Measurements from ENCODE around the gene PPIP5K1. TPM values are rescaled to one million over a fixed set of nuclear protein-coding genes. Genes with fewer than 3 reads are reported as not detected.
"Not testable (repeated sequence)": the region's sequence is repeated elsewhere in the genome, so short reads cannot be mapped to it uniquely, and the experiment has no call there.

Gene PPIP5K1
- total RNA-seq, result 10 to 100 TPM; 11.6 to 23.2 (median 16.5) TPM
- long read RNA-seq, result 0 reads

GRCh38 chr15:43589778-43590466 is at the start of gene PPIP5K1:
Gene PPIP5K1, minus strand, starts transcription at chr15:43590208. Its CDS starts 5,704 bp downstream, at chr15:43584504.
- not testable (repeated sequence) for H3K4me3 ChIP-seq
- WGBS (ENCODE audit: insufficient coverage, low coverage, low lambda C conversion rate, missing lambda C conversion rate), result no CpG with 5 or more reads among the region's 54 CpGs

GRCh38 chr15:43638464-43639204 is 48.6 kb upstream of the PPIP5K1 start:
- H3K36me3 ChIP-seq; H3K9me3 ChIP-seq; H3K4me1 ChIP-seq; H3K27ac ChIP-seq; intact Hi-C loops (cut with DNase I); H3K4me3 ChIP-seq; DNase-seq; ATAC-seq; H3K27me3 ChIP-seq: not testable (repeated sequence)
- WGBS (ENCODE audit: insufficient coverage, low coverage, low lambda C conversion rate, missing lambda C conversion rate), result 78% methylated on average over 6 of the region's 8 CpGs

More at GRCh38 chr15:43589778-43590466, at the start of gene PPIP5K1:
- H3K27ac ChIP-seq; DNase-seq; H3K9me3 ChIP-seq; H3K4me1 ChIP-seq; intact Hi-C loops (cut with DNase I); H3K36me3 ChIP-seq; H3K27me3 ChIP-seq: not testable (repeated sequence)
- peak; percentile 98 to 99 (median 98) for ATAC-seq

- intact Hi-C loops (cut with DNase I); ATAC-seq; H3K27me3 ChIP-seq; H3K27ac ChIP-seq; H3K36me3 ChIP-seq; H3K4me3 ChIP-seq; H3K9me3 ChIP-seq; DNase-seq; H3K4me1 ChIP-seq: not testable (repeated sequence)
These were observed 36.9 kb upstream of the PPIP5K1 start for GRCh38 chr15:43626937-43627336.

- no peaks in the 10 kb centered on the region for H3K27me3 ChIP-seq
- H3K9me3 ChIP-seq, result no peaks in the 10 kb centered on the region
- H3K4me3 ChIP-seq, result no peak overlapping the region
- DNase-seq (no peak), ATAC-seq (no peak)
- no peak overlapping the region for H3K27ac ChIP-seq
- TF ChIP-seq POLR2A (IDR thresholded peaks at IDR 0.05) (no peak), CTCF (IDR thresholded peaks at IDR 0.05) (no peak)
- intact Hi-C loops (cut with DNase I), result no loop called here
- H3K4me1 ChIP-seq, result no peaks in the 10 kb centered on the region
- WGBS (ENCODE audit: insufficient coverage, low coverage, low lambda C conversion rate, missing lambda C conversion rate), result 26% methylated on average over 5 of the region's 5 CpGs
- H3K36me3 ChIP-seq, result no peaks in the 10 kb centered on the region
These were observed 35.1 kb upstream of the PPIP5K1 start for GRCh38 chr15:43625106-43625505.

GRCh38 chr15:43622068-43622799 is 32.2 kb upstream of the PPIP5K1 start:
- H3K27me3 ChIP-seq; H3K4me1 ChIP-seq; H3K9me3 ChIP-seq; H3K27ac ChIP-seq; H3K4me3 ChIP-seq; DNase-seq; H3K36me3 ChIP-seq; intact Hi-C loops (cut with DNase I): not testable (repeated sequence)
- WGBS (ENCODE audit: insufficient coverage, low coverage, low lambda C conversion rate, missing lambda C conversion rate), result 62% methylated on average over 5 of the region's 7 CpGs
- peak in 3 of 4 donors; percentile 20 to 83 (median 38) for ATAC-seq

GRCh38 chr15:43618700-43619099 is 28.7 kb upstream of the PPIP5K1 start, which contains the start of gene STRC:
Gene STRC, minus strand, starts transcription at chr15:43618800. Its CDS starts 78 bp downstream, at chr15:43618722.
- not testable (repeated sequence) for DNase-seq, H3K9me3 ChIP-seq, ATAC-seq

GRCh38 chr15:43617750-43618149 is 27.7 kb upstream of the PPIP5K1 start:
- no CpG with 5 or more reads among the region's 8 CpGs for WGBS (ENCODE audit: insufficient coverage, low coverage, low lambda C conversion rate, missing lambda C conversion rate)
- H3K27me3 ChIP-seq; H3K4me3 ChIP-seq; H3K9me3 ChIP-seq; DNase-seq; H3K27ac ChIP-seq; H3K36me3 ChIP-seq; H3K4me1 ChIP-seq; intact Hi-C loops (cut with DNase I): not testable (repeated sequence)
- ATAC-seq, result peak in 2 of 4 donors; percentile 17 to 29

More at GRCh38 chr15:43618700-43619099, 28.7 kb upstream of the PPIP5K1 start, which contains the start of gene STRC:
- H3K27me3 ChIP-seq; H3K36me3 ChIP-seq; intact Hi-C loops (cut with DNase I); H3K4me3 ChIP-seq; H3K4me1 ChIP-seq; H3K27ac ChIP-seq: not testable (repeated sequence)
- no CpG with 5 or more reads among the region's 2 CpGs for WGBS (ENCODE audit: insufficient coverage, low coverage, low lambda C conversion rate, missing lambda C conversion rate)

- H3K36me3 ChIP-seq; ATAC-seq; H3K4me3 ChIP-seq; H3K27ac ChIP-seq; H3K9me3 ChIP-seq; H3K27me3 ChIP-seq; H3K4me1 ChIP-seq; DNase-seq; intact Hi-C loops (cut with DNase I): not testable (repeated sequence)
- WGBS (ENCODE audit: insufficient coverage, low coverage, low lambda C conversion rate, missing lambda C conversion rate), result 68% methylated on average over 3 of the region's 6 CpGs
These were observed 12.2 kb upstream of the PPIP5K1 start for GRCh38 chr15:43602233-43602632.

GRCh38 chr15:43600200-43600599 is 10.2 kb upstream of the PPIP5K1 start:
- H3K4me3 ChIP-seq; intact Hi-C loops (cut with DNase I); H3K36me3 ChIP-seq; H3K27ac ChIP-seq; H3K27me3 ChIP-seq; DNase-seq; H3K4me1 ChIP-seq; ATAC-seq; H3K9me3 ChIP-seq: not testable (repeated sequence)
- no CpG with 5 or more reads among the region's 2 CpGs for WGBS (ENCODE audit: insufficient coverage, low coverage, low lambda C conversion rate, missing lambda C conversion rate)

GRCh38 chr15:43599131-43599530 is 9.1 kb upstream of the PPIP5K1 start:
- H3K27me3 ChIP-seq; H3K27ac ChIP-seq; H3K9me3 ChIP-seq; H3K4me3 ChIP-seq; H3K36me3 ChIP-seq; intact Hi-C loops (cut with DNase I); DNase-seq; ATAC-seq; H3K4me1 ChIP-seq: not testable (repeated sequence)
- 75% methylated on average over 3 of the region's 6 CpGs for WGBS (ENCODE audit: insufficient coverage, low coverage, low lambda C conversion rate, missing lambda C conversion rate)
